GM18507 (cell line): ENCODE results near the gene COQ4.

Experiments
- DNase-seq: peaks from one replicate; pipeline ENCODE4 v3.0.0; 2011; ENCODE audit warnings: low read depth; ENCODE audit not compliant: insufficient read length; ENCODE audit errors: extremely low spot score
- FAIRE-seq: peaks from 2 replicates; lab custom pipeline; 2011; peaks lifted over from hg19 to GRCh38; lab: Jason Lieb, UNC

COQ4 gene

DNA sequence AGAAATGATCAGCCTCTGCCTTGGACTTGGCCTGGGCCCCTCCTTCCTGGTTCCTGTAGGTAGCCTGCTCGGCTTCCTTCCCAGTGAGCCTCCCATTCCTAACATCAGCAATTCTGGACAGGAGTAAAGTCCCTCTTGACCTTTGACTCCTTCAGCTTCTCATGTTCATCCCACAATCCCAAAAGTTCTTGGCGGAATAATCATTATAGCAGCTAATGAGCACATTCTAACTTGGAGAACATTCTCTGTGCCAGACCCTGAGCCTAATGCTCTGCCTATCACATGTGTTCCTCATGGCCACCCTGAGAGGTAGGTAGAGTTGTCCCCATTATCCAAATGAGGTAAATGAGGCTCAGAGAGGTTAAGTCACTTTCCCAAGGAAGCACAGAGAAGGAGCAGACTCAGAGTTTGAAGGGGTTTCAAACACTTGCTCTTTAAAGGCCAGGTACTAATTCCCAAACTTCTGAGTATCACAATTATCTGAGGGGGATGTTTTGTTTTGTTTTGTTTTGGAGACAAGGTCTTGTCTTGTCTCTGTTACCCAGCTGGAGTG, 25.3 kb upstream of the COQ4 start:
- FAIRE-seq (no peak), DNase-seq (no peak)

DNA sequence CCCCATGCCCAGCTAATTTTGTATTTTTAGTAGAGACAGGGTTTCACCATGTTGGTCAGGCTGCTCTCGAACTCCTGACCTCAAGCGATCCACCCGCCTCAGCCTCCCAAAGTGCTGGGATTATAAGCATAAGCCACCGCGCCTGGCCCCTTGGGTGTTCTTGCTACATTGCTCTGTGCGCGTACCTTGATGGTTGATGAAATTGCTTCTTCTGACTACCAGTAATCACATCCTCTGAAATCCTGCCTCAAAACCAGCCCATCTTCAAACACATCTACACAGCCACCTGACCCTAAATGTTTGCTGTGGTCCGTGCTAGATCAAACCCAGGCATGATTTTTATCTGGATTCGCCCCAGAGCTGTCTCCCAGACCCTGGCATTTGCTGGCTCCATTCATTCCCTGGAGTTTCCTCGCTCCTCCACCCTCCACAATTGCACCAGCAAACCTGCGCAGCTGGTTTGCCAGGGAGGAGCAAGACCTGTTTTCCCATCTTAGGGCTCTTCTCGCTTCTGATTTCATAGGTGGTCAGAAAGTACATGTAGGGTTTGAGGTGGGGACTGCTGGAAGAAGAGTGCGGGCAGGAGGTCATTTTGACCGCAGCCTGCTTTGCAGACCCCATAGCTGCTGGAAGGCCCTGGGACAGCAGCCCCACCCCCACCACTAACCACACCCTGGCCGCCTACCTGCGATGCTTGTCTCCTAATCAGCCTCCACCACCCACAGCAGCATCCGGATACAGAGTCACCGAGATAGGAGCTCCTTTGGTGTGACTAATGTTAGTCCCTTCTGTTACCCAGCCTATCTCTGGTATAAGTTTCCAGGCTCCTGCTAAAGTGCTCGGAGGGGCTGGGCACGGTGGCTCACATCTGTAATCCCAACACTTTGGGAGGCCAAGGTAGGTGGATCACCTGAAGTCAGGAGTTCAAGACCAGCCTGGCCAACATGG, 23.8 kb upstream of the COQ4 start:
- DNase-seq (no peak), FAIRE-seq (no peak)

DNA sequence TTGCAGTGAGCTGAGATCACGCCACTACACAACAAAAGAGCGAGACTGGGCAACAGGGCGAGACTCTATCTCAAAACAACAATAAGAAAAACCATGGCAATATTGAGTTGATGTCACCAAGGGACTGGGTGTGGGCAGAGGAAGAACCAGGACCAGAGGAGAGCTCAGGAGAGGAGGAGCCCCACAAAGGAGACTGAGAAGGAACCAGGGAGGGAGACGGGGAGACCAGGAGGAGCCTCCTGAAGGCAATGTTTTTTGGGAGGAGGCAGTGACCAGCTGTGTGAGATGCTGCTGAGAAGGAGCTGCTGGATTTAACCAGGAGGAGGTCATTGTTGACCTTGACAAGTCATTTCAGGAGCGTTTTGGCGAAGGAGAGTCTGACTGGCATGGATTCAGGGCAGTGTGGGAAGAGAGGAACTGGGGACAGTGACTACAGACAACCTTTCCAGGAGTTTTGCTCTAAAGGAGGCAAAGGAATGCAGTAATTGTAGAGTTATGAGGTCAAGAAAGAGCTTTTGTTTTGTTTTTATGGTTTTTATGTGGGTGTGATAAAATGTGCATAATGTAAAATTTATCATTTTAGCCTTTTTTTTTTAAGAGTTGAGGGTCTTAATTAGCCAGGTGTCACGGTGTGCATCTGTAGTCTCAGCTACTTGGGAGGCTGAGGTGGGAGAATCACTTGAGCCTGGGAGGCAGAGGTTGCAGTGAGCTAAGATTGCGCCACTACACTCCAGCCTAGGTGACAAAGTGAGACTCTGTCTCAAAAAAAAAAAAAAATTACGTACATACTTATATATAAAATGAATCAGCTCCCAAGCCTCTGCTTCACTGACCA, 18.3 kb upstream of the COQ4 start:
- DNase-seq (no peak), FAIRE-seq (no peak)

DNA sequence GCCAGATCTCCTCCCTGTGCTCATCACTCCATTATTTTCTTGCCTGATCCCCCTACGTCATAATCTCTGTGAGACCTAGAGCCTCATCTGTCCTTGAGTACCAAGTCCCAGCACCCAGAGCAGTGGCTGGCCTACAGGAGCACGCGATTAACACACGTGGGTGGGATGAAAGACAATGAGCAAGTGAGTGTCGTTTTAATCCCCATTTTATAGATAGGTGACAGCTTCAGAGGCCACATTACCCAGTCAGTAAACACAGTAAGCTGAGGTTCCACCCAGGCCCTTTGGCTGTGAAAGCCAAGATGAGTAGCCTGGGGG, 17.7 kb upstream of the COQ4 start:
- FAIRE-seq: no peak
- no peak for DNase-seq

DNA sequence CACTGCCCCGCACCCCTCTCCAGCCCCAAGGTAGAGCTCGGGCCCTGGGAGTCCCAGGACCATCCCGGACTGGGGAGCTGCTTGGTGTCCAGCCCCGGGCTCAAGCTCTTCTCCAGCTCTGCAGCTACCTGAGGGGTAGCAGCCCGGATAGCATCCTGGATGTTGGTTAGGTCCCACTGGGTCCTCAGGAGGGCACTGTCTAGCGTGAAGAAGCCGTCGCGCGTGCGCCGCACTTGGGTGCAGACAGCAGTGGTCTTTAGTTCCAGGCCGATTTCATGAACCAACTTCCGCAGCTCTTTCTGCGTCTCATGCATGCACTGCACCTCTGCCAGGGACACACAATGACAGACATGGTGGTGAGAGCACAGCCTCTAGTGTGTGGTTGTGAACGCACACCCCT, 13.1 kb upstream of the COQ4 start:
- FAIRE-seq (no peak), DNase-seq (no peak)

DNA sequence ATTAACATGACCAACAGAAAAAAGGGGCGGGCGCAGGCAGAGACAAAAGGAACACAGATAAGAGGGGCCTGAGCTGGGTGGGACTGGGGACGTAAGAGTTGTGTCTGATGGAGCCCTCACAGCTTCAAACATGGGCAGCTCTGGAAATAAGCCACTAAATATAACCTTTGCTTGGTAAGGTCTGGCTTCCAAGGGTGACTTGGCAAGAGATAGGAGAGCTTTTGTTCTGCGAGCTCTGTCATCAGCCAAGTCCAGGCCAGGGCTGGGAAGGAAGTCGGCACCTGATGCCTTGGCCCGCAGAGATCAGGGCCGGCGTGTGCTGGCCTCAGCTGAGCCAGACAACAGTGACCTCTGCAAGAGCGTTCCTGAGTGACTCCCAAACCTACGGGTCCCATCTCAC, 12.2 kb upstream of the COQ4 start:
- FAIRE-seq (no peak), DNase-seq (no peak)

DNA sequence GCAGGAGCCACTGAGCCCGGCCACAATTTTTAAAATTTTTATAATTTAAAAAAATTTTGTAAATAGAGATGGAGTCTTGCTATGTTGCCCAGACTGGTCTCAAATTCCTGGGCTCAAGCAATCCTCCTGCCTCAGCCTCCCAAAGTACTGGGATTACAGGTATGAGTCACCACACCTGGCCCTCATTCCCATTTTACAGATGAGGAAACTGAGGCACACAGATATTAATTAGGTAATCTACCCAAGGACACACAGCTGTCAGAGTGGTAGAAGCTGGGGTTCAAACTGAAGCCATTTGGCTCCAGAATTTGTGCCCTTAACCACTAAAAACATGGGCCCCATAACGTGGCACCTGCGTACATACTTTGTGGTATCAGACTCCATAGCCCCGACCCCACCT, 7.9 kb upstream of the COQ4 start:
- FAIRE-seq: no peak
- no peak for DNase-seq

DNA sequence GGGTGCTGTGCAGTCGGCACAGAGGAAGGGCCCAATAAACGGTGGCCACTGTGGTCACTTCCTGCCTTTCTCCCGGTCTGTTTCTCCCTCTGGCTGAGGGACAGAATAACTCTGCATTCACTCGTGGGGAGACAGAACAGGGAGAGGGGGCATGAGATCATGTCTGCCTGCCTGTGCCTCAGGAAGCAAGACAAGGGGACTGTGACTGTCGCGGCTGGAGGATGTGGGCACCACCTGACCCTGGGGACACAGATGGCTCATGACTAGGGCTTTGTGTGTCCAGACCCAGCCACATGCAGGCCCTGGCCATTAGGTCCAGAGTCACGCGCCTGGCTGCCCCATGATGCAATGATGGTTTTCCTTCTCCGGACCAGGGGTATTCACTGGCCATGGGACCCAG, 6.2 kb upstream of the COQ4 start:
- FAIRE-seq: no peak
- DNase-seq: no peak

DNA sequence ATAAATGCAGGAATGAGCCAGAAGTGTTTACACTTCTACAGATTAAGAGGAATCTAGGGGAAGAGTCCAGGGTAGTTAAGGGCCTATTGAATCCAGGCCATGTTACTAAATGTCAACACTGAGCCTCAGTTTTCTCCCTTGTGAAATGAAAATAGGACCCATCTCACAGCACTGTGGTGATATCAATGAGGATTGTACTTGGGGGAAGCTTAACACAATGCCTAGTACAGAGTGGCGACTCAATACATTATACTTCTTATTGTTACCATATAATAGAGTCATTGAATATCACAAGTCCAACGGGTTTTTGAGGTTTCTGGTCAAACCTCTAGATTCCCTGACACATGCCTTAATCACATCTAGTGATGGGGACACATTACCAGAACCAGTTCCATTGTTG, 5.0 kb upstream of the COQ4 start:
- FAIRE-seq: no peak
- DNase-seq: no peak

DNA sequence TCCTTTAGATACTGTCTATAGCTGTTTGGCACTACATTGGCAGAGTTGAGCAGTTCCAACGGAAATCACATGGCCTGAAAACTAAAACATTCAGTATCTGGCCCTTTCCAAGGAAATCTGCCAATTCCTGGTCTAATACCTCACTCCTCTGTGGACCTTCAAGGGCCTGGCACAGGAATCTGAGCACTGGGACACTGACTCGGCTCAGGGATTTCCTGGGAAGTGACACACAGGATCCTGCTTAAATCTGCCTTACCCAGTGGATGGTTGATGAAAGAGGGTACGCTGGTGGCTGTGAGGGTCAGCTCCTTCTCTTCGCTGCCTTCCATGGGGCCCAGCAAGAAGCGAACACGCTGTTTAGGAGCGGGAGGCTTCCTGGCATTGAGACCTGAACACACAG, 1.3 kb upstream of the COQ4 start:
- no peak for DNase-seq
- no peak for FAIRE-seq

DNA sequence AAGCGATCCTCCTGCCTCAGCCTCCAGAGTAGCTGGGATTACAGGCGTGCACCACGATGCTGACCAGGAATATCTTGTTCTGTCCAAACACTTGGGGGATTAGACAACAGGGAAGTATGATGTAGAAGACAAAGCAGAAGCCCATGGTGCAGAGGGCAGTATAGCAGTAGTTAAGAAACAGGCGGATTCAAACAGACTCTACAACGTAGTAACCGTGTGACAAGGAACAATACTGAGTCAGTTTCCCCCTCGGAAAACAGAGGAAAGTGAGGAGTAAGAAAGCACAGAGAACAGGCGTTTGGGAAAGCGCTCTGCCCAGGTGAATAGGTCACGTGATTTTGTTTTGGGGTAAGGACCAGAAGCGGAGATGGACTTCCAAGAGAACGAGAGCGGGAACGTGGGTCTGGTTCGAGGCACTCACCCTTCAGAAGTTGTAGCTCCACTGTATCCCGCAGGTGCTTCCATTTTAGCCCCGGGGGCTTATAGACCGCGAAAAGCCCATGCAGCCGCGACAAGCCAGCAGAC, 698 bp upstream of the COQ4 start:
- no peak for FAIRE-seq
- no peak for DNase-seq

DNA sequence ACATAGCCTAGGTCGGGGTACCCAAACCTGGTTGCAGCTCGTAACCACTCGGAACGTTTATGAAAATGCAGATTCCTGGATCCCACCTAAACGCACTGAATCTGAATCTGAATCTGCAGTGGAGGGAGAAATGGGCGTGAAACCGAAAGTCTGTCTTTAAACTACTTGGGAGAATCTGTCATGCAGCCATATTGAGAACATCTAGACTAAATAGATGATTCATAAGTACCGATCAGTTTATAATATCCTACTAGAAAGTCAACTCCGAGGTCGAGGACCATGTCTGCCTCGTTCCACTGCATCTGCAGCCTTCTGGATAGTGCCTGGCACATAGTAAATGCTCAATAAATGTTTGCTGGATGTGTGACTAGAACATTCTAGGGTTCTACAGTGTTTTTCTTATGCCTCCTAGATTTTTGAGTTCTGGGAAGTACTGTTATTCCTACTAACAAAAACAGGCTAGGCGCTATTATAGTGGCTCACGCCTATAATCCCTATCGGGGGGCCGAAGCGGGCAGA, 632 bp downstream of the COQ4 start:
- DNase-seq (no peak), FAIRE-seq (no peak)

DNA sequence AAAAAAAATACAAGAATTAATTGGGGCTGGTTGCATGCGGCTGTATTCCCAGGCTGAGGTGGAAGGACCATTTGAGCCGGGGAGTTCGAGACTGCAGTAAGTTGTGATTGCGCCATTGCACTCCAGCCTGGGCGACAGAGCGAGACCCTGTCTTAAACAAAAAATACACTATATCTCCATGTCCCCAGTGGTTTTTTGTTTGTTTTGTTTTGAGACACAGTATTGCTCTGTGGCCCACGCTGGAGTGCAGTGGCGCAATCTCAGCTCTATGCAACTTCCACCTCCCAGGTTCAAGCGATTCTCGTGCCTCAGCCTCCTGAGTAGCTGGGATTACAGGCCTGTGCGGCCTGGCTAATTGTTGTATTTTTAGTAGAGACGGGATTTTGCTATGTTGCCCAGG, 1.2 kb downstream of the COQ4 start:
- no peak for DNase-seq
- FAIRE-seq: no peak

DNA sequence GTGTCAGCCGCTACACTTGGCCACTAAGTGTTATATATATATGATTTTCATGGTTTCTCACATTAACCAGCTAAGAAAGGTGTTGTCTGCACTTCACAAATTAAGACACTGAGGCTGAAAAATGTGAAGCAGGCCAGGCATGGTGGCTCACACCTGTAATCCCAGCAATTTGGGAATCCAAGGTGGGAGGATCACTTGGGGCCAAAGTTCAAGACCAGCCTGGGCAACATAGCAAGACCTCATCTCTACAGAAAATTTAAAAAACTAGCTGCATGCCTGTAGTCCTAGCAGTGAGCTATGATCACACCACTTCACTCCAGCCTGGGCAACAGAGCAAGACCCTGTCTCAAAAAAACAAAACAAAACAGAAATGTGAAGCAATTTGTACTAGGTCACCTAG, 1.8 kb downstream of the COQ4 start:
- DNase-seq (no peak), FAIRE-seq (no peak)

DNA sequence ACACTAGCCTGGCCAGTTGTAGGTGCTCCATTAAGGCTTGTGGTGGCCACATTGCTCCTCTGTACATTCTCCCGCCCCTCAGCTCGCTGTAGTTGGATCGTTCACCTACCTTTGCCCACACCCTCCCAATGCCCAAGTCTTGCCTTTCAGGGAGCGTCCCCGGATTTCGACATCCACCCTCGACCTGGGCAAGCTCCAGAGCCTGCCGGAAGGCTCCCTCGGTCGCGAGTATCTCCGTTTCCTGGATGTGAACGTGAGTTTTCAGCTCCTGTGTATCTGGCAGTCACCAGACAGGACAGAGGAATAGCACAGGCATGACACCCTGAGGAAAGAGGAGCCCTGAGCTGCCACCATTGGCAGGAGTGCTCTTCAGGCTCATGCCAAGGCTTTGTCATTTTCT, 3.0 kb downstream of the COQ4 start:
- no peak for DNase-seq
- FAIRE-seq: no peak

DNA sequence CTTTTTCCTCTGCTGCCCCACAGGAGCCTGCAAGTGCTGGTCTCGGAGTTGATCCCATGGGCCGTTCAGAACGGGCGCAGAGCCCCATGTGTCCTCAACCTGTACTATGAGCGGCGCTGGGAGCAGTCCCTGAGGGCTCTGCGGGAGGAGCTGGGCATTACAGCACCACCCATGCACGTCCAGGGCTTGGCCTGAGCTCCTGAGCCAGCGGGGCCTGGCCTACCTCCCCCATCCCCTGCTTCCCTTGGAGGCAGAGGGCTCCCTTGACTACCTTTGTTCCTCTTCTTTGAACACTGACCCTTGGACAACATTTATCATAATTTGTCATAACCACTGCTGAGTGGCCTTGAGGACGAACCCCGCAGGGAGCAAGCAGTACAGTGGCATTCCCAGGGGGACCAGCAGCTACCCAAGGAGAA, 10.8 kb downstream of the COQ4 start:
- FAIRE-seq: no peak
- no peak for DNase-seq

DNA sequence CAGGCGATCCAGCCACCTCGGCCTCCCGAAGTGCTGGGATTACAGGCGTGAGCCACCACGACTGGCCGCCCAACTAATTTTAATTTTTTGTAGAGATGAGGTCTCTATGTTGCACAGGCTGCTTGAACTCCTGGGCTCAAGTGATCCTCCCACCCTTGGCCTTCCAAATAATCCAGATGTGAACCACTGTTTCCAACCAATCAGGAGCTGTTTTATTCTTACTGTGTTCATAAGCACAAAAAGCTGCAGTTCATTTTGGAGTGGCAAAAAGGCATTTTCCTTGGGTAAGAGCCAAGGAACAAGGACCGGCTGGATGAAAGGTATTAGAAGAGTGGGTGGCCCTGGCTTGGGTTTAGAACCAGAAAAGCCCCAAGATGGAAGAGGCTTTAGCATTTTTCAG, 12.5 kb downstream of the COQ4 start:
- FAIRE-seq (no peak), DNase-seq (no peak)

DNA sequence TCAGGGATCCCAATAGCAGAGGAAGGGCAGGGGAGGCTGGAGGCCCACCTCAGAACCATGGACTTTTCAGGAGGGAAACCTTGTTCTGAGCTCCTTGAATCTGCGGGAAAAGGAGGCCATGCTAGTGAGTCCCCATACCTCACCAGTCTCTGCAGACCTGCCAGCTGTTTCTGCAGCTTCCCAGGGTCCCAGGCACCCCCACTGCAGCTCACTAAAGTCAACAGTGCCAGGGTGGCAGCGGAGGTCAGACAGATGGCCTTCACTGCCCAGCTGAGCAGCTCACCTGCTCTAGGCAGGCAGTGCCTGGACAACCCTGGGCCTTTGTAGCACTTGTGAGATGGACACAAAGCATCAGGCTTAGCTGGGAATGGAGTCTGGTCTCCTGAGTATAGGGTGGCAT, 13.3 kb downstream of the COQ4 start:
- FAIRE-seq: no peak
- no peak for DNase-seq

DNA sequence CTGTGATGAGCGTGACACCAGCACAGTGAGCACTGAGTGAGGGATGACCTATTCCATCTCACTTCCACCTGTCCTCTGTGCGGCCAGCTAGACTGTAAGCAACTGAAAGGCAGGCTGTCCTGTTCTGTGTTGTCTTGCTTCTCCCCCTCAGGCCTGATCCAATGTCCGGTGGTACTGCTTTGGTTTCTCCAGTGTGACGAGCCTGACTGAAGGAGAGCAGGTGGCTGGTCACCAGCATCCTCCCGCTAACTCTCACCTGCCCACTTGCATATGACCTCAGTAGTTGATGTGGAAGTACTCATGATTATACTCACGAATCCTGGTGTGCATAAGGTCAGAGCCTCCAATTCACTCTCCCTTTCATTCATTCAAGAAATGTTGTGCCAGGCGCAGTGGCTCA, 15.3 kb downstream of the COQ4 start:
- FAIRE-seq (no peak), DNase-seq (no peak)
